Measurements from ENCODE around the gene ATP7A.

- no peak for TF ChIP-seq CTCF (IDR thresholded peaks at IDR 0.05)
- TF ChIP-seq POLR2A (IDR thresholded peaks at IDR 0.05), result no peak
Measured at GRCh38 chrX:77979870-77980269, 69.4 kb downstream of the ATP7A start.

Data from suprapubic skin (tissue), 3 donors.